OCI-LY3 (cell line): ENCODE data around the gene WBP1L.

Source experiments
- H2AFZ ChIP-seq: fragments of 200-600, 300-600 bp; shearing (Covaris generic); 2 replicates; pipeline ENCODE4 v1.6.0; 2014; ENCODE audit warnings: antibody characterized with exemption, low read depth, low read length
- H3K27ac ChIP-seq: fragments of 200-600, 300-600 bp; sonication (generic); 2 replicates; pipeline ENCODE4 v1.5.1; 2014; ENCODE audit warnings: mild to moderate bottlenecking, low read length, moderate library complexity, mixed read lengths
- H3K27me3 ChIP-seq: fragments of 200-600, 300-600 bp; sonication (generic); 2 replicates; pipeline ENCODE4 v1.6.1; 2014; ENCODE audit warnings: low read depth, low read length, mixed read lengths
- H3K36me3 ChIP-seq: fragments of 200-600, 300-600 bp; sonication (generic); replicated peaks from 2 replicates; pipeline ENCODE3; 2014; ENCODE audit warnings: low read depth, low read length, mixed read lengths
- H3K4me1 ChIP-seq: fragments of 300-600, 200-600 bp; sonication (generic); 2 replicates; pipeline ENCODE4 v1.6.1; 2014; ENCODE audit warnings: low read length, mixed read lengths
- H3K4me2 ChIP-seq: fragments of 200-600, 300-600 bp; sonication (generic); 2 replicates; pipeline ENCODE4 v1.6.1; 2014; ENCODE audit warnings: low read length, mixed read lengths
- H3K4me3 ChIP-seq: fragments of 300-600, 200-600 bp; sonication (generic); 2 replicates; pipeline ENCODE4 v1.5.1; 2014; ENCODE audit warnings: antibody characterized with exemption, mild to moderate bottlenecking, low read length, moderate library complexity
- H3K79me2 ChIP-seq: fragments of 300-600, 200-600 bp; shearing (Covaris generic); 2 replicates; pipeline ENCODE4 v1.6.1; 2014; ENCODE audit warnings: mild to moderate bottlenecking, low read length, mixed read lengths
- H3K9ac ChIP-seq: fragments of 300-600, 200-600 bp; shearing (Covaris generic); 2 replicates; pipeline ENCODE4 v1.6.0; 2014; ENCODE audit warnings: mild to moderate bottlenecking, low read length, moderate library complexity
- H3K9me3 ChIP-seq: fragments of 200-600, 300-600 bp; shearing (Covaris generic); 2 replicates; pipeline ENCODE4 v1.6.1; 2014; ENCODE audit warnings: low read length, mixed read lengths; ENCODE audit not compliant: insufficient read depth
- H4K20me1 ChIP-seq: fragments of 200-600, 300-600 bp; sonication (generic); 2 replicates; pipeline ENCODE4 v1.6.1; 2016; ENCODE audit warnings: low read length, mixed read lengths; ENCODE audit not compliant: insufficient read depth
- CTCF ChIP-seq: fragments of 200-600, 300-600 bp; sonication (generic); IDR thresholded peaks from 2 replicates; pipeline ENCODE4 v1.5.1; 2014; ENCODE audit warnings: antibody characterized with exemption, low read length, low read depth
- EZH2phosphoT487 ChIP-seq: fragments of 200-600 bp; shearing (Covaris generic); IDR thresholded peaks from 2 replicates; pipeline ENCODE4 v1.6.1; 2018; ENCODE audit warnings: antibody characterized with exemption, mixed run types, low read depth

Gene WBP1L

GRCh38 chr10:102723989-102724388 lies 19.8 kb upstream of the WBP1L start:
- no peaks in the 10 kb centered on the region for H3K9me3 ChIP-seq
- TF ChIP-seq EZH2phosphoT487, result no peak
- H4K20me1 ChIP-seq, result no peaks in the 10 kb centered on the region
- no peak overlapping the region for H3K27ac ChIP-seq
- peaks cover 3% of the 10 kb centered on the region for H3K36me3 ChIP-seq
- peaks cover 38% of the 10 kb centered on the region for H3K79me2 ChIP-seq
- no peak overlapping the region for H2AFZ ChIP-seq
- H3K4me2 ChIP-seq, result no peak overlapping the region
- H3K27me3 ChIP-seq, result no peaks in the 10 kb centered on the region
- H3K4me1 ChIP-seq, result no peaks in the 10 kb centered on the region
- H3K4me3 ChIP-seq, result no peak overlapping the region
- H3K9ac ChIP-seq, result no peak overlapping the region

- no peak overlapping the region for H2AFZ ChIP-seq
- H3K79me2 ChIP-seq, result peaks cover 25% of the 10 kb centered on the region
- no peaks in the 10 kb centered on the region for H4K20me1 ChIP-seq
- no peak overlapping the region for H3K27ac ChIP-seq
- H3K4me2 ChIP-seq, result no peak overlapping the region
- H3K36me3 ChIP-seq, result peaks cover 9% of the 10 kb centered on the region
- H3K4me3 ChIP-seq, result no peak overlapping the region
- no peaks in the 10 kb centered on the region for H3K27me3 ChIP-seq
- no peak overlapping the region for H3K9ac ChIP-seq
- no peak for TF ChIP-seq CTCF
- TF ChIP-seq EZH2phosphoT487, result no peak
- H3K4me1 ChIP-seq, result no peaks in the 10 kb centered on the region
- no peaks in the 10 kb centered on the region for H3K9me3 ChIP-seq
These were observed 17.5 kb upstream of the WBP1L start for GRCh38 chr10:102726274-102726673.

GRCh38 chr10:102727037-102727818 lies 16.5 kb upstream of the WBP1L start:
- no peak for TF ChIP-seq EZH2phosphoT487
- TF ChIP-seq CTCF, result no peak
- no peak overlapping the region for H2AFZ ChIP-seq
- H3K27ac ChIP-seq, result no peak overlapping the region
- H3K9ac ChIP-seq, result no peak overlapping the region
- H3K4me1 ChIP-seq, result no peaks in the 10 kb centered on the region
- H3K9me3 ChIP-seq, result no peaks in the 10 kb centered on the region
- no peak overlapping the region for H3K4me2 ChIP-seq
- H3K36me3 ChIP-seq, result peaks cover 9% of the 10 kb centered on the region
- no peaks in the 10 kb centered on the region for H3K27me3 ChIP-seq
- no peaks in the 10 kb centered on the region for H4K20me1 ChIP-seq
- no peak overlapping the region for H3K4me3 ChIP-seq
- peaks cover 18% of the 10 kb centered on the region for H3K79me2 ChIP-seq

GRCh38 chr10:102729029-102730026 lies 14.4 kb upstream of the WBP1L start:
- Histone ChIP-seq H3K27me3 (no peaks in the 10 kb centered on the region), H3K9ac (no peak overlapping the region), H3K27ac (no peak overlapping the region), H3K4me1 (no peaks in the 10 kb centered on the region), H3K4me2 (no peak overlapping the region), H2AFZ (no peak overlapping the region), H4K20me1 (no peaks in the 10 kb centered on the region), H3K79me2 (peaks cover under 1% of the 10 kb centered on the region), H3K4me3 (no peak overlapping the region), H3K9me3 (no peaks in the 10 kb centered on the region), H3K36me3 (peaks cover 12% of the 10 kb centered on the region)
- peak; percentile 63 for TF ChIP-seq CTCF
- TF ChIP-seq EZH2phosphoT487, result no peak
